GM18508 (cell line): ENCODE results near the gene EHD4.

Experiments used
- ATAC-seq: cut with Tn5 transposase; IDR thresholded peaks from one replicate; pipeline ENCODE4 v1.9.1; 2021; ENCODE audit warnings: moderate number of reproducible peaks; ENCODE audit not compliant: insufficient read depth, unreplicated experiment

The EHD4 gene

GRCh38 chr15:41925086-41925608 is 47.2 kb downstream of the EHD4 start:
- no peak for ATAC-seq

- no peak for ATAC-seq
Observed at GRCh38 chr15:41923401-41923997, 48.9 kb downstream of the EHD4 start.

- no peak for ATAC-seq
Observed at GRCh38 chr15:41922353-41922752, 50.0 kb downstream of the EHD4 start.

- ATAC-seq = no peak
Observed at GRCh38 chr15:41921639-41922038, 50.7 kb downstream of the EHD4 start.

GRCh38 chr15:41921167-41921566 is 51.2 kb downstream of the EHD4 start:
- no peak for ATAC-seq

GRCh38 chr15:41919954-41920538 is 52.3 kb downstream of the EHD4 start:
- ATAC-seq = no peak

- no peak for ATAC-seq
Observed at GRCh38 chr15:41919201-41919820, 53.0 kb downstream of the EHD4 start.

- no peak for ATAC-seq
Observed at GRCh38 chr15:41918506-41919126, 53.7 kb downstream of the EHD4 start.

- ATAC-seq = no peak
Observed at GRCh38 chr15:41917767-41918430, 54.5 kb downstream of the EHD4 start.

- no peak for ATAC-seq
Observed at GRCh38 chr15:41915255-41915994, 56.9 kb downstream of the EHD4 start.

GRCh38 chr15:41914411-41914810 is 57.9 kb downstream of the EHD4 start:
- no peak for ATAC-seq

- ATAC-seq = no peak
Observed at GRCh38 chr15:41913256-41913655, 59.1 kb downstream of the EHD4 start.

- ATAC-seq = no peak
Observed at GRCh38 chr15:41911691-41912345, 60.5 kb downstream of the EHD4 start.

GRCh38 chr15:41908736-41909461 is 63.5 kb downstream of the EHD4 start:
- ATAC-seq = no peak

- no peak for ATAC-seq
Observed at GRCh38 chr15:41907141-41907540, 65.2 kb downstream of the EHD4 start.

- no peak for ATAC-seq
Observed at GRCh38 chr15:41906608-41907007, 65.7 kb downstream of the EHD4 start.

- ATAC-seq = no peak
Observed at GRCh38 chr15:41905036-41905793, 67.1 kb downstream of the EHD4 start.

- no peak for ATAC-seq
Observed at GRCh38 chr15:41904541-41905005, 67.8 kb downstream of the EHD4 start.
